LNCaP clone FGC (cell line): Measurements from ENCODE around the gene ALOX5AP.

Source experiments
- DNase-seq: peaks from one replicate; pipeline ENCODE4 v3.0.0-alpha.2; 2011; ENCODE audit warnings: low read depth
- H3K4me3 ChIP-seq: 2 replicates; pipeline ENCODE4 v1.5.1; 2011; ENCODE audit warnings: mild to moderate bottlenecking, low read depth, low read length, control low read depth
- CTCF ChIP-seq: IDR thresholded peaks from 2 replicates; pipeline ENCODE4 v1.5.1; 2012; ENCODE audit warnings: mild to moderate bottlenecking; ENCODE audit not compliant: control insufficient read depth, insufficient read depth; ENCODE audit errors: extremely low read depth

The ALOX5AP gene

GRCh38 chr13:30696278-30697176, 38.8 kb upstream of the ALOX5AP start:
- no peak for TF ChIP-seq CTCF
- DNase-seq, result no peak
- no peak overlapping the region for H3K4me3 ChIP-seq

- no peak for DNase-seq
- no peak for TF ChIP-seq CTCF
- H3K4me3 ChIP-seq, result no peak overlapping the region
Measured at GRCh38 chr13:30697177-30697953, 38.0 kb upstream of the ALOX5AP start.

- no peak for DNase-seq
- no peak overlapping the region for H3K4me3 ChIP-seq
- no peak for TF ChIP-seq CTCF
Measured at GRCh38 chr13:30697996-30698401, 37.3 kb upstream of the ALOX5AP start.

- no peak overlapping the region for H3K4me3 ChIP-seq
- TF ChIP-seq CTCF, result no peak
- no peak for DNase-seq
Measured at GRCh38 chr13:30698488-30699005, 36.8 kb upstream of the ALOX5AP start.

GRCh38 chr13:30700364-30700763, 35.0 kb upstream of the ALOX5AP start:
- H3K4me3 ChIP-seq, result no peak overlapping the region
- no peak for DNase-seq
- TF ChIP-seq CTCF, result no peak

GRCh38 chr13:30702006-30702405, 33.3 kb upstream of the ALOX5AP start:
- TF ChIP-seq CTCF, result no peak
- no peak overlapping the region for H3K4me3 ChIP-seq
- DNase-seq, result no peak
